A673 (cell line): ENCODE results near the gene USE1.

Source experiments
- CTCF ChIP-seq: fragments of 300-800, 200-600 bp; sonication (generic); conservative IDR thresholded peaks from 2 replicates; pipeline ENCODE4 v1.5.1; 2017; ENCODE audit warnings: low read depth, mild to moderate bottlenecking, antibody characterized with exemption, low read length, moderate library complexity, mixed read lengths
- EZH2 ChIP-seq: fragments of 200-600 bp; sonication (generic); IDR thresholded peaks from 2 replicates; pipeline ENCODE4 v1.6.1; 2017; ENCODE audit warnings: borderline replicate concordance, low read depth, mild to moderate bottlenecking, mixed read lengths, antibody characterized with exemption, low read length; ENCODE audit not compliant: poor library complexity, severe bottlenecking

DNA sequence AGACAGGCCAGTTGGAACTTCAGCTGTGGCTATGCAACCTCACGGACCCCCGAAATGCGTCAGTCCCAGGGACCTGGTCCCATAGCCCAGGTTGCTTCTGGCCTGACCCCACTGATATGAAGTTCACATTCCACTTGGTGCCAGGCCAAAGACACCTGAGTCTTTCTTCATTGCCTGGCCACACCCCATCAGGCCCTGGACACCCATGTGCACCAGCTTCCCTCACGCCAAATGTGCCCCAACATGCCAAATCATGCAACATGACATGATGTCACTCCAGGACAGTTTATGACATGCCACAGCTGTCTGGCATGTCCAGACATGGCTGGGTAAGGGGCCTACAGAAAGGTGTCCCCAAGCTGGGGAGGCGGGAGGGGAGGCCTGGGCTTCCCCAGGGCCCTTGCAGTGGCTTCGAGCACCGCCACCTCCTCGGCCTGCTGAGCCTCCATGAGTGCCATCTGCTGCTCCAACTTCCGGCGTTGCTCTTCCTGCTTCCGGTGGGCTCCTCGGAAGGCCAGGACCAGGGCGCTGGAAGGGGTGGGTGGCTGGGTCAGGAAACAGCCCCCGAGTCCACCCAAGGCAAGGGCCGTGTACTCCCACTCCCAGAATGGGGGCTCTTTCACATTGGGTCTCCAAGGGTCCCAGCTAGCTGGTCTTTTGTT lies 34.9 kb downstream of the USE1 start:
- TF ChIP-seq CTCF (no peak), EZH2 (no peak)
